GOT3 (cell line): ENCODE data around the gene DZIP1.
"Not testable (repeated sequence)": the region's sequence is repeated elsewhere in the genome, so short reads cannot be mapped to it uniquely, and the experiment has no call there.

Source experiments
- DNase-seq: peaks from one replicate; lab custom pipeline; 2025; ENCODE audit warnings: mixed read lengths; lab: John Stamatoyannopoulos, UW

DZIP1 gene

GRCh38 chr13:95601906-95602305 is 42.6 kb downstream of the DZIP1 start:
- no peak for DNase-seq

GRCh38 chr13:95601216-95601615 is 43.3 kb downstream of the DZIP1 start:
- no peak for DNase-seq

DNA sequence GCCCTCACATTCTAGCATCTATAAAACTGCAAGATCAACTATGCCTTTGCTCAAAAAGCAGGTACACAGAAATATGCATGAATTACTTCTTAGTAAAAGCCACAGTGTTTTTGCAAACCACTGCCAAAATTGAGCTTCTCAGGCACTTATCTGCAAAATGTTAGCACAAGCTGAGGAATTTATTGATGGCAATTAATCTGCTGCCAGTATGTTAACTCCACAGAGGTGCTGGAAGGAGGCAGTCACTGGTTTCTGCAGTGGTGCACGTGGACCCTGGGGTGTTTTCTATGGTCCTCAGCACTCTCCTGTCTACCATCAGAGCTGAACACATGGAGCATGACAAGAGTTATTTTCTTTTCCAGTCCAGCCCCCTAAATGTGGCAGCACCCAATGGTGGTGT is 47.8 kb downstream of the DZIP1 start:
- DNase-seq, result no peak

GRCh38 chr13:95593462-95593861 is 51.0 kb downstream of the DZIP1 start:
- DNase-seq, result no peak

DNA sequence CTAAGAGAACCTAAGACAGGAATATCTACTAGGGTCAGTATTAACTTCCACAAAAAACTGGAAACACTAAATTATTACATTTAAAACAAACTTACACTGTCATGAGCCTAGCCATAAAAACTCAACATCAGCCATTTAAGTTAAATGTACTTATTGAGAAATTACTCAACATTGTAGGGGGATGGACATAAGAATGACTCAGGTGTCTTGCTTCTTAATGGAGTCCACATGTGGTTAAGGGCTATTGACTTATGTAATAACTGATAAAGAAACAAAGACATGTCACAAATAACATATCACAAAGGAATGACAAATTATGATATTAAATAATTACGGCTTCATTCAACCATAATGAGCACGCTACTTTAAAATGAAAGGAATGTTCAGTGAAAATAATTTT is 55.8 kb downstream of the DZIP1 start:
- no peak for DNase-seq

DNA sequence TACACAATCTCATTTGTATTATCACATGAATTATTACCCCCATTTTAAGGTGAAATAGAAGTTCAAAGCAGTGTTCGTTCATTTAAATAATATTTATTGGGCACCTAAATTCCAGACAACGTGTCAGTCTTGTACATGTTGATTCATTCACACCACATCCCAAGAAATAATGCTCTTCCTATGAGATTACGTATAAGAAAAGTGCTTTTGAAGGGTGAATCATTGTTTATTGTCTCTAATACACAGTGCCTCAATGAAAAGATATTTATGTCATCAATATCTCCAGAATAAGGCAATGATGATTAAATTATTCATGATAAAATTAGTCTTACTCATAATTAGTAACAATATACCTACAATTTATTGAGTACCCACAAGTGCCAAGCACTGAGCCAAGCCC is 56.4 kb downstream of the DZIP1 start:
- no peak for DNase-seq

DNA sequence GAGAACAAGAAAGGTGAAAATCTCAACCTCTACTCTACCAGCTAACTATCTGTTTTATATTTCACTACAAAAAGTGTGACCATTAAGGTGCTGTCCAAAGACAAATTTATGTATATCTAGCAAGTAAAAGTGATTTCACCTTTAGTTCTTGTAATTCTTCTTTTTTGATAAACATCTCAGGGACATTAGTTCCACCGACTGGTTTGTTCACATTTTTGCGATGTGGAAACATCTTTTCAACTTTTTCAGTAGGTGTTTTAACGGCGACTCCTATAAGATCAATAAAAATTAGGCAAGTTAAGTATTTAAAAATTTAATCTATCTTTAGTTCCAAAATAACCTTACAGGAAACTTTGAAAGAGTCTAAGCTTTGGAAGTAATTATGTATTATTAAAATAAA is 58.6 kb downstream of the DZIP1 start:
- DNase-seq, result no peak

DNA sequence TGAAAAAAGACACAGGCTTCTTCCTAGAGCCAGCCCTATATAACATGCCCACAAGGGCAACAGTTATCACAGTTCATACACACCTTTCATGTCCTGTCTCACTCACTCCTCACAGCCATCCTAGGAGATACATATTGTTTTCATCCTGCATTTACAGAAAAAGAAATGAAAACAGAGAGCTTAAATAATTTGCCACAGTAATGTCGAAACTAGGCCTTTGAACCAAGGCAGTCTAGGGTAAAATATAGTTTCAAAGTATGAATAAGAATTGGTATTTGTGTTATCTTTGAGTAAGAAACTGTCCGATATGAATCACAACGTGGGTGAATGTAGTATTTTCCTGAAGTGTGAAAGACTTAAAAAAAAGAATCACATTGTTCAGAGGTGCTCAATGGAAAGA is 65.2 kb downstream of the DZIP1 start:
- no peak for DNase-seq

- DNase-seq, result no peak
Observed at GRCh38 chr13:95573221-95573620, 71.3 kb downstream of the DZIP1 start.

DNA sequence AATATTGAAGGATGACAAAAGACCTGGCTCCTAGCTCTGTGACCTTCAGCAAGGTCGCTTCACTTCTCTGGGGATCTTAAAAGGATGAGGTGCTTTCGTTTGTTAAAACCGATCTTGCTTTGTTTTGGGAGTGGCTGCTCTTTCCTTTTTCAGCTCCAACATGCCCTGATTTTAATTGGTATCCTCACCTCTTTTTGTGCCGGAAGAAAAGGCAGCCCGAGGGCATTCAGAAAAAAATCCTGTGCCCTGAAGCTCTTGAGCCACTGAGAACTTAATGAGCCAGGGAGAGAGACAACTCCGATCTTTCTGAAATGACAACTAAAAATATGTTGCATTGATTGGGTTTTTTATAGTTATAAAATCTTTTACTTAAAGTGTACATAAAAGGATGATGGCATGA is 72.6 kb downstream of the DZIP1 start:
- no peak for DNase-seq

GRCh38 chr13:95570016-95570415 is 74.5 kb downstream of the DZIP1 start:
- DNase-seq, result no peak

DNA sequence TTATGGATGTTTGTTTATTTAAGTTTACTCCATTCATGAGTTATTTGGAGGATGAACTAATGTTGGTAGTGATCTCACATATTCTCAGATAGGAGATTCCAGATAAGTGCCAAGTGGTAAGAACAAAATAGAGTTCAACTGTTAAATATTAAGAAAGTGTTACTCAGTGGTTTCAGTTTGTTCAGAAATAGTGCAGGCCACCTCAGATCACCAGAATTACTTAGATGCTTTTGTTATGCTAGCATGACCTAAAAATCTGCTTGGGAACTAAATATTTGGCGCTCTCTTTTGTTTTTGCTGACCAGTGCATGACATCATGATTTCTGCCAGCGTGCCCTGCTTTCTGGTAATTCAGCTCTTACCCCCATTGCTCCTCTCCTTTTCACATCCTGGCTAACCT is 76.4 kb downstream of the DZIP1 start:
- DNase-seq, result no peak

GRCh38 chr13:95565758-95566157 is 78.7 kb downstream of the DZIP1 start:
- DNase-seq, result not testable (repeated sequence)

DNA sequence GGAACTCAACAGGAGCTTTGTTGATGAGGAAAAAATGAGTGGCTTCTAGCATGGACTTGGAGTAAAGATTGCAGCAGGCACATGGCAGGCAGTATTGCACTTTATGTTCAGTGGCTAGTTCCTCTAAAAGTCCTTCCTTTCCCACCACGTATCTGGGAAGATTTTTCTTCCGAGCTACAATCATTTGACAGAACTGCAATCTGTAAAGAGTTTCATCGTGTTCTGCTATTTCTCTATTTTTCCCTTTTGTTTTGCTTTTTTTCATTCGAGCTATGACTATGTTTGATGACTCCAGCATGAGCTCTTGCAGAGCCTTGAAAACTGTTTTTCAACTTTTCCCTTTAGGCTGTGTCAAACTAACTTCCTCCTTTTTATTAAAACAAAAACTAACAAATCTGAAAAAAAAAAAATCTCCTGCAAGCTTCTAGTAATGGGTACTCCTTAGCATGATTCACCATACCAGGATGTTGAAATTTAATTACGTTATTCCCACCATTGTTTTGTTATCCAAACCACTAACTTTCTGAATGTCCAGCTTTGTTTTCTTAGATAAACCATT is 79.7 kb downstream of the DZIP1 start:
- no peak for DNase-seq

- DNase-seq, result no peak
Observed at GRCh38 chr13:95564091-95564490, 80.4 kb downstream of the DZIP1 start.

DNA sequence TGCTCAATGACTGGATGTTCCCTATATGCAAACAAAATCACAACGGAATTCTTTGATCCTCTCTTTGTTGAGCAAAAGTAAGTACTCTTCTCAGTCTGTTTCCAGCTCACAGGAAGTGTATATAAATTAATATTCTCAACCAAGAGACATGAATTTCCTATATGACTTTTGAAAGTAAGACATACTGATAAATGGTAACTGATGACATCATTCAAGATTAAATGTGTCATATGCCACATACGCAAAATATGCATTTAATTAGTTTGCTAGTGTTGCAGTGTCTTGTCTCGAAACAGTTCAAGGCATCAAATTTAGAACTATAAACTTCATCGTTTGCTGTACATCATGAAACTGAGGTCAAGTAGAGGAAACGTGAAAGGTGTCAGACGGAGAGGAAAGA is 84.1 kb downstream of the DZIP1 start:
- DNase-seq, result no peak

DNA sequence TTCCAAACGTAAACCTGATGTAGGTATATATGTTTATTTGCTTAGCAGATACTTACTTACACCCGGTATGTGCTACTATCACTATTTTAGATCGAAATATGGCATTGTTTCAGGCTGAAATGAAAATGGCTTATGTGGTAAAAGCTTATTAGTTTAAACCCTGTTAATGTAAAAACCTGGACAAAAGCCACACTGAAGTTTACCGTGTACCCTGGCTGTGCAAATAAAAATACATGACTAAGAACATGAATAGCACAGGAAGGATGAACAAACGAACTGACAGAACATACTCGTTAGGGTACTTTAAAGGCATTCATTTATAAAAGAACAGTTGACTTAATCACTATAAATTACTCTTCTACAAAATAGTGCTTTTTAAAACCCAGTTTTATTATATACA is 85.4 kb downstream of the DZIP1 start:
- no peak for DNase-seq

DNA sequence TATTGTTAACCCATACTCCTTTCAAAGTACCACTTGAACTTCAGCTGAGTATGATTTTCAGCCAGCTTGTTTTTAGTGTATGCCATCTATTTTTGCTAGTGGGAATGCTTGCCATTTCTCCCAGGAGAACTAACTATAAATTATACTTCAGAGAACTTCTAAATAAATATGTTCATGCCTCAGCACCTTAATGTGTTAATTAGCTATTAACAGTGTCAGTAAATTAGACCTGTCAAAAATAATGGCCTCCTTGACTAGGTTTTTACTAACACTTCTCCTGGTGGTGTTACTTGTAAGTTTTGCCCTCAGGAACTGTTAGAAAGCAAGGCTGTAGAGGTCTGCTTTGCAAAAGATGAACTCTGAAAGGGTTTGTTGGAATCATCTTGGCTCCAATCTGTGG is 87.5 kb downstream of the DZIP1 start:
- no peak for DNase-seq

DNA sequence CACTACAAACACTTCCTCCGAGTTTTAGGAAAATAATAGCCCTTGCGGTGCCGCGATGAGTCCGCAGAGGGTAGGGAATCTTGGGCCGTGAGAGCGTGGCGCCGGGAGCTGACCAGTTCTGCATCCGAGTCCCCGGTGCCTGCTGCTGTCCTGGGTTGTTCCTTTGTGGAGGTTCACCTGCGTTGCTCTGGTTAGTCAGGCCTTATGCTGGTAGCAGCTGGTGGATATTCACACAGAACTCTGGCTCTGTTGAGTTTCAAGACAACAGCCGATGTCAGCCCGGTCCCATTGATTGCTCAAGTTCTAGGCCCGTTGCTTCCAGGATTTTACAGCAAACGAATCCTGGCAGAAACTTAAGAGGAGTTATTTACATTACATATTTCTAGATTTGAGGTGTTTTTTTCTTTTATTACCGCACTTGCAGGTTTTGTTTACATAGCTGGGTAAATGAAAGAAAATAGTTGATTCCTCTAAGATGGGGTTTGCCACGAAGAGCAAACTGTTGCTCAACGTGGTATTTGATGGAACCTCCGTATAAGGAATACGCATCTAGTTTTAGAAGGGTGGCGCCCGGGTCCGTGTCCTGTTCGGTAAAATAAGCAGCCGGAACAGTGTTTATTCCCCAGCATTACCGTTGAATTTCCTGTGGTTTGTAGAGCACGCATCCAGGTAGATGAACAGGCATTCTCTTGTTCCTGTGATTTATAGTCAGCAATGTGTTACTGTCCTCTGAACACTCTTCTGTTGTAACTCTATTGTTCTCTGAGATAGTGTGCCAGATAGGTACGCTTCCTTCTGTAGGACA is 90.7 kb downstream of the DZIP1 start:
- DNase-seq, result no peak

- DNase-seq, result no peak
Observed at GRCh38 chr13:95552539-95553441, 91.7 kb downstream of the DZIP1 start, which contains the start of gene CLDN10. CLDN10 (plus strand) TSS chr13:95552720; CDS start chr13:95552754, 34 bp downstream.

DNA sequence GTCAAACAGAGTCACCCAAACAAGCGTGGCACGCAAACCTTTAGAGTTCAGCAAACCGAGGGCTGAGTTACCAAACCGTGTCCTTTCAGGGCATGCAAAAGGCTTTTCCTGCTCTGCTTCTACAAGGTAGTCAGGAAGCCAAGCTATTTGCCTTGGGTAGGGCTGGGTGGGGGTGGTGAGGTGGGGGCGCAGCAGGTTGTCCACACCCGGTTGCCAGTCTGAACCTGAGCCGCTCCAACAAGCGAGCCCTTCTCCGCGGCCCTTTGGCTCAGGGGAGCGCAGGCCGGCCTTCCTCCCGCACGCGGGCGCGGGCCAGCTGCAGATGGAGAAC is 92.3 kb downstream of the DZIP1 start:
- no peak for DNase-seq

DNA sequence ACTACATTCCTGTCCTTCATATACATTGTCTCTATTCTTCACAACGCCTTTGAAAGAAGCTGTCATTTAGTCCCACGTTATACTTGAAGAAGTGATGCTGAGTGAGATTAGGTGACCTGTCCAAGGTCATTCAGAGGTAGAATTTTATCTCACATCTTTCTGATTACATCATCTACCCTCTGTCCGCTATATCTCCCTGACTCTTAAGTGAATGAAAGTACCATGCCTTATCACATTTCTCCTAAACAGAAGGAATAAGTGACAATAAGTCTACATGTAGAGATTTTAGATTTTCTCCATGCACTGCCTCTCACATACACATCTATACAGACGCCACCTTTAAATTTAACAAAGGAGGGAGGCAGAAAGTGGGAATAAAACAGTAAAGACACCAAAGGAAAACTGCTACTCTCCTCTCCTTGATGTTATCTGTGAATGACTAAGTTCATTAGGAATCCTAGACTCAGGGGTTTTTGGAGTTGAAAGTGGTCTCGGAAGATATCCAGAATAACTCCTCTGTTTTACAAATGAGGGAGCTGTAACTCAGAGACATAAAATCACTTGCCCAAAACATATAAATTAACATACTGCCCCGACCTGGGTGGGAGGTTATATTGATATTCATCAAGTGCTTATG is 96.9 kb downstream of the DZIP1 start:
- DNase-seq, result no peak
